ENCODE measurements around the gene DDA1. TPM values are rescaled to one million over a fixed set of nuclear protein-coding genes. Genes with fewer than 3 reads are reported as not detected.

The DDA1 gene
- total and polyA plus RNA-seq, 2 of the 13 experiments (the other 11 are each of a cell fraction or from before 2014, with no cell fraction given) = 24.5 to 26.0 TPM

- TF ChIP-seq ZNF687 (CRISPR knock-in tag; IDR thresholded peaks at IDR 0.05) = no peak
Observed at GRCh38 chr19:17319473-17320238, 10.3 kb downstream of the DDA1 start (continued).

- BruUV-seq (replicated peaks) = no TSS peak
- ChIA-PET POLR2A (interaction anchor here (1.6 kb wide), 1 partner anchor 11 kb away, joined by 3 read pairs; the partner anchor contains the start of gene DDA1), CTCF (ENCODE audit: low intra/inter-chr PET ratio, low total read pairs) (no interaction called here)
- ATAC-seq (no peak), DNase-seq (ENCODE audit: low spot score) (no peak), FAIRE-seq (no peak)
- Histone ChIP-seq H3K79me2 (ENCODE audit: insufficient read depth, low read length) (no peaks in the 10 kb centered on the region), H3K36me3 (replicated peaks in 1 of 2; ENCODE audit: control insufficient read depth in 1 of 2, insufficient read depth in 2 of 2, low read length in 2 of 2) (peaks cover 10 to 32% of the 10 kb centered on the region in 2 experiments; a peak in 4 of 5 replicates), H3K9ac (ENCODE audit: insufficient read depth, low read depth, low read length) (no peak overlapping the region), H4K20me1 (ENCODE audit: insufficient read depth, low read length) (no peaks in the 10 kb centered on the region), H3K4me1 (ENCODE audit: insufficient read depth, low read length) (no peaks in the 10 kb centered on the region), H3K4me2 (ENCODE audit: low read depth, low read length) (no peak overlapping the region), H3K4me3 (replicated peaks in 1 of 3; ENCODE audit: insufficient read depth in 1 of 3, low read depth in 2 of 3, low read length in 3 of 3) (no peak overlapping the region), H3K27me3 (ENCODE audit: control insufficient read depth in 1 of 2, insufficient read depth in 2 of 2, low read length in 2 of 2) (no peaks in the 10 kb centered on the region), H2AFZ (ENCODE audit: low read length) (no peak overlapping the region), H3K9me3 (ENCODE audit: low read length) (no peaks in the 10 kb centered on the region), H3K27ac (ENCODE audit: extremely low read length, insufficient read depth, low read length) (no peak overlapping the region)
- intact Hi-C loops (cut with micrococcal nuclease; ENCODE audit: unreplicated experiment) (no loop called here), in situ Hi-C loops (cut with HindIII; ENCODE audit: extremely low pct_ligation_motif_present, low pct_unique_long_range_greater_than_20kb) (no loop called here)
- TF ChIP-seq FOXP1 (IDR thresholded peaks at IDR 0.05) (no peak), FOXP1 (CRISPR knock-in tag; IDR thresholded peaks at IDR 0.05) (no peak)
- WGBS (ENCODE audit: low lambda C conversion rate) = 86% methylated on average over 7 of the region's 11 CpGs
Observed at GRCh38 chr19:17320435-17320834, 11.1 kb downstream of the DDA1 start.
